ENCODE measurements around the gene SMAGP.
A peak's percentile ranks its signal among the peaks of the same experiment; 100 is the strongest.
"Not testable (repeated sequence)": the region's sequence is repeated elsewhere in the genome, so short reads cannot be mapped to it uniquely, and the experiment has no call there.

The SMAGP gene

DNA sequence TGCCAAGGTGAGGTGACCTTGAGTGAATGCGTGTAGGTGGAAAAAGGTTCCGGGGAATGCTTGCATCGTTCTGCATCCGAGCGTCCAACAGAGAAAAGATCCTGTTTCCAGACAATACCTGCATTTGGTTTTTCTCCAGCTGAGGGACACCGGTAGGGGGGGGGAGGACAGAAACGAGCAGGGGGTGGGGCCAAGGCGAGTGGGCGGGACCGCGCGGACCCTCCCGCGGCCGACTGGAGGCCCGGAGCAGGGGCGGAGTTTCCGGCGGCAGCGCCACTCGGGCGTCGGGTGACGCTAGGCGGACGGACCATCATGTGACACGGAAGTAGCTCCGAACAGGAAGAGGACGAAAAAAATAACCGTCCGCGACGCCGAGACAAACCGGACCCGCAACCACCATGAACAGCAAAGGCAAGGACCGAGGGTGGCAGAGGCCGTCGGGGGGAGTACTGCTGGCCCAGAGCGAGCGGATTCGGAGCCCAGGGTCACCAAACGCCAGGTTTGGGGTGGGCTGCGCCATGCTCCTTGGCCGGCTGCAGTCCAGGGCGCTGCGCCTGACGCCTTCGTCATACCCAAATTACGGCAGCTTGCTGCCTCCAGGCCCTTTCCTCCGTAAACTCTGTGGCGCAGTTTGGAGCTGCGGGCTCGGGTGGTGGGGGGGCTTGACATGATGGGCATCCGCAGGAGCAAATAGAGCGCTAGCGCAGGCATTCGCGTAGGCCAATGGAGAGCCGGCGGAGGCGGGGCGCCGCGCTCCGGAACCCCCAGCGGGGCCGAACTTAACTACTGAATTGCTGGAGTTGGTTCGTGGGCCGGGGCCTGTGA, 31.5 kb downstream of the SMAGP start, which contains the start of gene DAZAP2:
Gene DAZAP2, plus strand, starts transcription at position 317 of the 825 bp plus-strand sequence. Its CDS starts 82 bp downstream, at position 399.
- Histone ChIP-seq H3K36me3 (ENCODE audit: insufficient read depth, low read length) (peaks cover 32% of the 10 kb centered on the region), H3K9me3 (ENCODE audit: low read depth, low read length) (no peaks in the 10 kb centered on the region), H3K27ac (peak within 1 kb of the TSS; percentile 98), H3K9ac (ENCODE audit: insufficient read length) (peak within 1 kb of the TSS; percentile 98), H3K4me3 (peak within 1 kb of the TSS; percentile 94)
- peak; percentile 77 for DNase-seq (ENCODE audit: low read depth, low spot score)
- TF ChIP-seq FOXP2 (optimal IDR thresholded peaks at IDR 0.05; ENCODE audit: control extremely low read depth, extremely low read length, insufficient read depth): peak; percentile 19
- TF ChIP-seq EZH2 (IDR thresholded peaks at IDR 0.05): no peak
- peak; percentile 64 for TF ChIP-seq POLR2AphosphoS5 (IDR thresholded peaks at IDR 0.05; ENCODE audit: borderline replicate concordance, low read depth, low read length)

DNA sequence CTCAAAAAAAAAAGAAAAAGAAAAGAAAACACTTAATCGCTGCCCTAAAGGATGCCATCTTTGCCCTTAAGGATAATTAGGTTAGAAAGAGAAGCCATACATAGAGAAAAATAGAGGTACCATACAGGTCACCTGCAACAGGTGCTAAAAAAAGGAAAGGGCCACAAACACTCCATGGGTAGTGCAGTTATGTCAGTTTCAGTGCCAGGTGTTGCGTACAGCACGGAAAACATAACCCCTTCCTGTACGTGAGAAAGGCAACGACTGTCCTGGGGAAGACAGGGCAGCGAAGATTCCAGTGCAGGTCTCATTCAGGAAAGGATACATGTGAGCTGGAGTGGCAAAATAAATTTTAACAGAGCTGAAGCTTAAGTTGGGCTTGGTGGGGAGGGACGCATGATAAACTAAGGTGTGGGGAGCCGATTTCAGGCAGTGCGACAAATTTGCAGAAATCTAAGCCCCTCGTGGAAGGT, 32.1 kb downstream of the SMAGP start:
- TF ChIP-seq POLR2AphosphoS5 (IDR thresholded peaks at IDR 0.05; ENCODE audit: borderline replicate concordance, low read depth, low read length): no peak
- no peak for TF ChIP-seq EZH2 (IDR thresholded peaks at IDR 0.05)
- TF ChIP-seq FOXP2 (optimal IDR thresholded peaks at IDR 0.05; ENCODE audit: control extremely low read depth, extremely low read length, insufficient read depth): no peak
- H3K9me3 ChIP-seq (ENCODE audit: low read depth, low read length): no peaks in the 10 kb centered on the region
- H3K27ac ChIP-seq: peak overlapping the region; percentile 70
- no peak for DNase-seq (ENCODE audit: low read depth, low spot score)
- H3K36me3 ChIP-seq (ENCODE audit: insufficient read depth, low read length): peaks cover 30% of the 10 kb centered on the region
- H3K4me3 ChIP-seq: peak overlapping the region; percentile 94
- H3K9ac ChIP-seq (ENCODE audit: insufficient read length): peak overlapping the region; percentile 65

- TF ChIP-seq EZH2 (IDR thresholded peaks at IDR 0.05) (no peak), POLR2AphosphoS5 (IDR thresholded peaks at IDR 0.05; ENCODE audit: borderline replicate concordance, low read depth, low read length) (no peak), FOXP2 (optimal IDR thresholded peaks at IDR 0.05; ENCODE audit: control extremely low read depth, extremely low read length, insufficient read depth) (no peak)
- Histone ChIP-seq H3K4me3 (no peak overlapping the region), H3K9me3 (ENCODE audit: low read depth, low read length) (no peaks in the 10 kb centered on the region), H3K27ac (no peak overlapping the region), H3K36me3 (ENCODE audit: insufficient read depth, low read length) (no peaks in the 10 kb centered on the region), H3K9ac (ENCODE audit: insufficient read length) (no peak overlapping the region)
- no peak for DNase-seq (ENCODE audit: low read depth, low spot score)
Observed at GRCh38 chr12:51234530-51234929, 35.7 kb downstream of the SMAGP start.

- TF ChIP-seq FOXP2 (optimal IDR thresholded peaks at IDR 0.05; ENCODE audit: control extremely low read depth, extremely low read length, insufficient read depth) (no peak), EZH2 (IDR thresholded peaks at IDR 0.05) (no peak), POLR2AphosphoS5 (IDR thresholded peaks at IDR 0.05; ENCODE audit: borderline replicate concordance, low read depth, low read length) (no peak)
- Histone ChIP-seq H3K9me3 (ENCODE audit: low read depth, low read length) (no peaks in the 10 kb centered on the region), H3K9ac (ENCODE audit: insufficient read length) (no peak overlapping the region), H3K36me3 (ENCODE audit: insufficient read depth, low read length) (no peaks in the 10 kb centered on the region), H3K4me3 (no peak overlapping the region), H3K27ac (no peak overlapping the region)
- no peak for DNase-seq (ENCODE audit: low read depth, low spot score)
Observed at GRCh38 chr12:51232642-51233041, 37.6 kb downstream of the SMAGP start.

DNA sequence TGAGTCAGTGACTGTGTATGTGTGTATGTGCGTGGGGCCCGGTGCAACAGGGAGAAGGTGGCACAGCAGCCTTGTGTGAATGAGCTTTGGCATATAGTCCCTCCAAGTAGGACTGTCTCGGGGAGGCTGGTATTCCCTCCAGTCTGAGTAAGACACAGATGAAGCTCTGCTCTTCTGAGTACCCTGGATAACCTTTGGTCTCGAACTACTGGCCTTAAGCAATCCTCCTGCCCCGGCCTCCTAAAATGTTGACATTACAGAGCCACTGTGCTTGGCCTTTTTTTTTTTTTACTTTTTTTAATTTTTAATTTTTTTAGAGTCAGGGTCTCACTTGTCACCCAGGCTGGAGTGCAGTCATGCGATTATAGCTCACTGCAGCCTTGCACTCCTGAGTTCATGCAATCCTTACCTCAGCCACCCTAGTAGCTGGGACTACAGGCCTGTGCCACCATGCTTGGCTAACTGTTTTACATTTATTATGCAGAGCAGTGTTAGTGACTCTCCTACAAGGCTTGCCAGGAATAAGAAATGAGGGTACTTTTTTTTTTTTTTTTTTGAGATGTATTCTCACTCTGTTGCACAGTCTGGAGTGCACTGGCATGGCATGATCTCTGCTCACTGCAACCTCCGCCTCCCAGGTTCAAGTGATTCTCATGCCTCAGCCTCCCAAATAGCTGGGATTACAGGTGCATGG, 41.0 kb downstream of the SMAGP start:
- no peak for DNase-seq (ENCODE audit: low read depth, low spot score)
- no peak overlapping the region for H3K4me3 ChIP-seq
- no peak overlapping the region for H3K9ac ChIP-seq (ENCODE audit: insufficient read length)
- H3K36me3 ChIP-seq (ENCODE audit: insufficient read depth, low read length): no peaks in the 10 kb centered on the region
- no peak overlapping the region for H3K27ac ChIP-seq
- TF ChIP-seq EZH2 (IDR thresholded peaks at IDR 0.05) (no peak), POLR2AphosphoS5 (IDR thresholded peaks at IDR 0.05; ENCODE audit: borderline replicate concordance, low read depth, low read length) (no peak), FOXP2 (optimal IDR thresholded peaks at IDR 0.05; ENCODE audit: control extremely low read depth, extremely low read length, insufficient read depth) (no peak)
- no peaks in the 10 kb centered on the region for H3K9me3 ChIP-seq (ENCODE audit: low read depth, low read length)

DNA sequence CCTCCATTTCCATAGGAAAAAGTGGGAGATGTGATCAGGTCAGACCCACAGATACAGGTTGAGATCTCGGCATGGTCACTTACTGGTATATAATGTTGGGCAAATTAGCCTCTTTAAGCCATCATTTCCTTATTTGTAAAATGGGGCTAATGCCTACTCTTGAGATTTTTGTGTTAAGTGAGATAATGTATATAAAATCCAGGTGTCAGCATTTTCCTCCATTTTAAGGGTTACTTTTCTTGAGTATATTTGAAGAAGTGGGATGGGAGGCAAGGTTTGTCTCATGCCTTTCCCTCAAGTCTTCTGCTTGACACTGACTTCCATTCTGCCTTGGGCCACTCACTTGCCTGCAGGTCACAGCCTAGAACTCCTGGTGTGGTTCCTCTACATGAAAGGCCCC, 42.3 kb downstream of the SMAGP start:
- Histone ChIP-seq H3K9ac (ENCODE audit: insufficient read length) (no peak overlapping the region), H3K9me3 (ENCODE audit: low read depth, low read length) (no peaks in the 10 kb centered on the region), H3K27ac (no peak overlapping the region), H3K36me3 (ENCODE audit: insufficient read depth, low read length) (no peaks in the 10 kb centered on the region), H3K4me3 (no peak overlapping the region)
- no peak for DNase-seq (ENCODE audit: low read depth, low spot score)
- TF ChIP-seq EZH2 (IDR thresholded peaks at IDR 0.05) (no peak), POLR2AphosphoS5 (IDR thresholded peaks at IDR 0.05; ENCODE audit: borderline replicate concordance, low read depth, low read length) (no peak), FOXP2 (optimal IDR thresholded peaks at IDR 0.05; ENCODE audit: control extremely low read depth, extremely low read length, insufficient read depth) (no peak)

DNA sequence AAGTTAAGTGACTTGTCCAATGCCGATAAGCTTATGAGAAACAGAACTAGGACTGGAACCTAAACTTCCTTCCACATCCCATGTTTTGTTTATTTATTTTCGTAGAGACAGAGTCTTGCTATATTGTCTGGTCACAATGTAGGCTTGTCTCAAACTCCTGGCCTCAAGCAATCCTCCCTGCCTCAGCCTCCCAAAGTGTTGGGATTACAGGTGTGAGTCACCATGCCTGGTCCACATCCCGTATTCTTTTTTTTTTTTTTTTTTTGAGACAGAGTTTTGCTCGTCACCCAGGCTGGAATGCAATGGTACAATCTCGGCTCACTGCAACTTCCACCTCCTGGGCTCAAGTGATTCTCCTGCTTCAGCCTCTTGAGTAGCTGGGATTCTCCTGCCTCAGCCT, 43.1 kb downstream of the SMAGP start:
- H3K36me3 ChIP-seq (ENCODE audit: insufficient read depth, low read length); H3K27ac ChIP-seq; H3K9me3 ChIP-seq (ENCODE audit: low read depth, low read length); H3K4me3 ChIP-seq; H3K9ac ChIP-seq (ENCODE audit: insufficient read length); DNase-seq (ENCODE audit: low read depth, low spot score): not testable (repeated sequence)

DNA sequence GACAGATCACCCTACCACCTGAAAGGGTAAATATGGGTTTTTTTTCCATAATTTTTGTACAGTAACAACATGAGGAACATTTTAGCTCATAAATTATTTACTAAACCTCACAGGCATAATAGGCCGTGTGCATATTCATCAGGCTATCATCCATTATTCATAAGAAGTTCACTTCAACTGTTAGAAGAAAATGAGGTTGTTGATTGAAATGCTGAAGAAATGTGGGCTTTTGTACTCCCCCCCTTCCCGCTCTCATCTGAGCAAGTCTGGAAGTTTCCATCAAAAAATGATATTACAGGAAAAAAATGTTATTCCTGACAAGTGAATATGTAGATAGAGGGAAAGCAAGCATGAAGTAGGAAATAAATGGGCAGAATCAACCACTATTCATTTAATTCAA, 44.4 kb downstream of the SMAGP start:
- peak; percentile 76 for DNase-seq (ENCODE audit: low read depth, low spot score)
- no peaks in the 10 kb centered on the region for H3K36me3 ChIP-seq (ENCODE audit: insufficient read depth, low read length)
- TF ChIP-seq EZH2 (IDR thresholded peaks at IDR 0.05): no peak
- TF ChIP-seq POLR2AphosphoS5 (IDR thresholded peaks at IDR 0.05; ENCODE audit: borderline replicate concordance, low read depth, low read length): no peak
- no peak for TF ChIP-seq FOXP2 (optimal IDR thresholded peaks at IDR 0.05; ENCODE audit: control extremely low read depth, extremely low read length, insufficient read depth)
- peak overlapping the region; percentile 78 for H3K27ac ChIP-seq
- H3K4me3 ChIP-seq: peak overlapping the region; percentile 27
- H3K9ac ChIP-seq (ENCODE audit: insufficient read length): no peak overlapping the region
- no peaks in the 10 kb centered on the region for H3K9me3 ChIP-seq (ENCODE audit: low read depth, low read length)
